Ovary (tissue), 9 donors: ENCODE results near the gene ARHGEF4. TPM values are rescaled to one million over a fixed set of nuclear protein-coding genes. Genes with fewer than 3 reads are reported as not detected.

Experiments used
- DNase-seq, 5 donors: peaks; one replicate each; pipeline ENCODE4 v3.0.0-alpha.2; 2019 to 2020
- H3K27ac ChIP-seq, 2 donors: fragments of 200-600 bp; one replicate each; pipeline versions ENCODE4 v1.5.1 to v1.8.0; 2019 to 2022
- H3K27me3 ChIP-seq: fragments of 200-600 bp; one replicate; pipeline ENCODE4 v1.8.0; 2022
- H3K36me3 ChIP-seq: fragments of 200-600 bp; sonication (generic); one replicate; pipeline ENCODE4 v1.5.1; 2019
- H3K4me1 ChIP-seq: one replicate; pipeline ENCODE4 v1.8.1; 2013; ENCODE audit warnings: mild to moderate bottlenecking, moderate library complexity; ENCODE audit not compliant: insufficient read depth
- H3K4me3 ChIP-seq: fragments of 200-600 bp; sonication (generic); one replicate; pipeline ENCODE4 v1.5.1; 2017
- H3K9me3 ChIP-seq, 2 donors: fragments of 200-600 bp in 1 of 2; sonication (generic) in 1 of 2; one replicate each; pipeline versions ENCODE4 v1.5.1 to v1.8.1; 2013 to 2019; ENCODE audit warnings: mild to moderate bottlenecking in 1 of 2, moderate library complexity in 1 of 2
- CTCF ChIP-seq, 3 donors: fragments of 450-650 bp in 2 of 3; fragments of 200-600 bp in 1 of 3; IDR thresholded peaks; one replicate each; pipeline versions ENCODE4 v1.5.1 to v1.8.0; 2016 to 2022; ENCODE audit warnings: antibody characterized with exemption in 3 of 3, mild to moderate bottlenecking in 1 of 3
- EP300 ChIP-seq: sonication (generic); formaldehyde crosslinking; IDR thresholded peaks from one replicate; pipeline ENCODE4 v1.6.1; 2017; ENCODE audit warnings: antibody characterized with exemption
- POLR2A ChIP-seq: fragments of 450-650 bp; IDR thresholded peaks from one replicate; pipeline ENCODE4 v1.6.1; 2017; ENCODE audit warnings: antibody characterized with exemption, mild to moderate bottlenecking, moderate library complexity
- WGBS, 3 donors: extraction: QIAGEN DNeasy Blood & Tissue Kit in 1 of 3; methylation state at CpG; one replicate each; pipeline versions ENCODE4 v1.1.5 to v1.1.7; 2013 to 2017; 5-methylcytosine and 5-hydroxymethylcytosine counted together
- intact Hi-C, 4 donors: fragments of 100-400 bp; cut with DNase I; formaldehyde crosslinking; loops; one replicate each; pipeline versions ENCODE4 v1.11.0 to v1.15.1; 2022 to 2023
- polyA plus RNA-seq, 2 donors: library from polyadenylated mRNA; stranded (reverse); fragments of 200-250 nt in 1 of 2; fragments of 350-450 nt in 1 of 2; fragmentation: Illumina TruSeq in 1 of 2; extraction: RNeasy Lipid Tissue Mini Kit (QIAGEN cat#74804) in 1 of 2; gene quantifications; one replicate each; pipeline ENCODE4 v1.2.3, GENCODE V29; 2013 to 2014
- total RNA-seq, 7 donors: library from RNA; depleted of rRNA in 2 of 7; stranded (reverse); fragments of >200 nt in 2 of 7; fragmentation: NEBNext Ultra II Directional in 3 of 7; extraction: Animal tissue kit (Norgen Biotek cat#: 25700) in 3 of 7; gene quantifications; one replicate each; pipeline versions ENCODE4 v1.1.0 to v1.2.4, GENCODE V29; 2016 to 2023
- donor health status: DM: no; HTN: no; CAD: no; lungs with moderate emphysema.
- donor health status: DM: no; HTN: no; CAD: no.
- donor health status: Bipolar disorder and iron deficiency.
- donor health status: DM: yes; HTN: yes; CAD: no.
- donor health status: DM: no; HTN: no; CAD: no.
- donor health status: DM: yes; HTN: yes; CAD: no.

Gene ARHGEF4
- total and polyA plus RNA-seq, 9 donors: 8.6 to 27.4 (median 18.0) TPM

DNA sequence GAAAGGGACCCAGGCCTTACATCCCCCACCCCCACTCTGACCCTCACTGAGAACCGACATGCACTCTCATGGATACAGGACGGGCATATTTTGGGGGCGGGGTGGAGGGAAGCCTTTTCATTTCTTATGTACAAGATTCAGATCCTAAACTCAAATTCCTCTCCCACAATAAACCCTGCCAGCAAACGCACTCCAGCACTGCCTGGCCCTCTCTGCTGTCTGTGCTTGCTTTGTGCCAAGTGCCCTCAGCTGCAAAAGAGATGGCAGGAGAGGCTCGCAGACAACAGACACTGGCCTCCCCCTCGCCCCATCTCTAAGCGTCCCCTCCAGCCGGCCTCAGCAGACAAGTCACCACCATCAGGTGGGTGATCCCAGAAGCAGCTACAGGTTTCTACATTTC lies 214.2 kb downstream of the ARHGEF4 start:
- DNase-seq: peak in 1 of 5 donors; percentile 7
- Histone ChIP-seq H3K27me3 (no peaks in the 10 kb centered on the region), H3K9me3 (no peaks in the 10 kb centered on the region), H3K36me3 (no peaks in the 10 kb centered on the region), H3K4me1 (peaks cover 2% of the 10 kb centered on the region), H3K27ac (no peak overlapping the region), H3K4me3 (no peak overlapping the region)
- TF ChIP-seq POLR2A: no peak
- no peak for TF ChIP-seq EP300
- no peak for TF ChIP-seq CTCF (IDR thresholded peaks at IDR 0.05)
- 88 to 93% (median 90%) methylated on average over 8 of the region's 8 CpGs for WGBS, 3 donors
- intact Hi-C loops: no loop called here

- no peak for DNase-seq
- intact Hi-C loops: no loop called here
- TF ChIP-seq EP300: no peak
- no peak for TF ChIP-seq POLR2A
- no peak for TF ChIP-seq CTCF (IDR thresholded peaks at IDR 0.05)
- Histone ChIP-seq H3K4me3 (no peak overlapping the region), H3K36me3 (no peaks in the 10 kb centered on the region), H3K4me1 (peaks cover 12% of the 10 kb centered on the region), H3K27me3 (no peaks in the 10 kb centered on the region), H3K9me3 (no peaks in the 10 kb centered on the region), H3K27ac (no peak overlapping the region)
- 91 to 93% (median 93%) methylated on average over 8 of the region's 8 CpGs for WGBS, 3 donors
Observed at GRCh38 chr2:131052741-131053263, 216.1 kb downstream of the ARHGEF4 start.

DNA sequence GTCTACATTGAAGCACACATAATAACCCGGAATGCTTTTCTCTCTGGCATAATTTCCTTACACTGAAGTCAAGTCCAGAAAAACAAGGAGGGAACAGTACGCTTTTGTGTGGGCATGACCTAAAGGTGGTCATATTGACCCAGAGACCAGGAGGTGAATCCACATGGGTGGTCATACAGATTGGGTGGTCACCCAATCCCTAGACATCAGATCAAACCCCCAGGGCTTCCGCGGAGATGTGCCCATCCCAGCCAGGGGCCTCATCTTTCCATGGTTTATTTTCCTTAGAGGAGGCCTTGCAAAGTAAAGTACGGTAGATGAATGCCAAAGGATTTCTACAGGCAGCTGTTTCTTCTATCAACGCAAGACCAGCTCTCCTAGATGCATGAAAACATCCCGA lies 217.8 kb downstream of the ARHGEF4 start:
- Histone ChIP-seq H3K4me3 (no peak overlapping the region), H3K27ac (no peak overlapping the region), H3K36me3 (no peaks in the 10 kb centered on the region), H3K9me3 (no peaks in the 10 kb centered on the region), H3K4me1 (peaks cover 19% of the 10 kb centered on the region), H3K27me3 (no peaks in the 10 kb centered on the region)
- 84 to 85% (median 85%) methylated on average over 7 of the region's 7 CpGs for WGBS, 3 donors
- no peak for DNase-seq
- intact Hi-C loops: no loop called here
- TF ChIP-seq CTCF (IDR thresholded peaks at IDR 0.05) (no peak), EP300 (no peak), POLR2A (no peak)

- no peak for TF ChIP-seq POLR2A
- no peak for TF ChIP-seq EP300
- no peak for TF ChIP-seq CTCF (IDR thresholded peaks at IDR 0.05)
- peaks cover 19% of the 10 kb centered on the region for H3K4me1 ChIP-seq
- WGBS, 3 donors: 78 to 80% (median 79%) methylated on average over 26 of the region's 26 CpGs
- intact Hi-C loops: no loop called here
- H3K27ac ChIP-seq: no peak overlapping the region
- H3K36me3 ChIP-seq: no peaks in the 10 kb centered on the region
- H3K9me3 ChIP-seq: no peaks in the 10 kb centered on the region
- no peak for DNase-seq
- no peaks in the 10 kb centered on the region for H3K27me3 ChIP-seq
- H3K4me3 ChIP-seq: no peak overlapping the region
Observed at GRCh38 chr2:131055169-131056065, 218.7 kb downstream of the ARHGEF4 start.
